Keratinocyte (primary cell): ENCODE results near the gene USP4. TPM values are rescaled to one million over a fixed set of nuclear protein-coding genes. Genes with fewer than 3 reads are reported as not detected.

Experiments used
- DNase-seq: peaks from one replicate; pipeline ENCODE4 v3.0.0-alpha.2; 2011; ENCODE audit warnings: low read depth, missing footprints, low spot score
- FAIRE-seq: peaks from 2 replicates; lab custom pipeline; 2011; peaks lifted over from hg19 to GRCh38; lab: Jason Lieb, UNC
- H2AFZ ChIP-seq: 2 replicates; pipeline ENCODE4 v1.6.0; 2012; ENCODE audit warnings: low read length, control low read depth, inconsistent platforms; ENCODE audit not compliant: control insufficient read depth
- H3K27ac ChIP-seq: 2 replicates; pipeline ENCODE4 v1.5.1; 2011; ENCODE audit warnings: low read length; ENCODE audit not compliant: control insufficient read depth, insufficient read depth
- H3K27me3 ChIP-seq: 3 replicates; pipeline ENCODE4 v1.6.0; 2011; ENCODE audit warnings: low read length; ENCODE audit not compliant: control insufficient read depth, insufficient read depth; ENCODE audit errors: extremely low read depth
- H3K36me3 ChIP-seq, 2 experiments: 2 replicates in 1 of 2; 3 replicates in 1 of 2; pipeline ENCODE4 v1.5.1; 2011; ENCODE audit warnings: low read length in 2 of 2, mild to moderate bottlenecking in 1 of 2; ENCODE audit not compliant: control insufficient read depth in 2 of 2, insufficient read depth in 2 of 2; ENCODE audit errors: extremely low read depth in 1 of 2
- H3K4me1 ChIP-seq: 3 replicates; pipeline ENCODE4 v1.5.1; 2011; ENCODE audit warnings: low read length; ENCODE audit not compliant: control insufficient read depth, insufficient read depth; ENCODE audit errors: extremely low read depth
- H3K4me2 ChIP-seq: 3 replicates; pipeline ENCODE4 v1.6.0; 2011; ENCODE audit warnings: low read depth, low read length; ENCODE audit not compliant: control insufficient read depth, insufficient read depth; ENCODE audit errors: extremely low read depth
- H3K4me3 ChIP-seq, 3 experiments: fragments of 200-600 bp in 1 of 3; sonication (generic) in 1 of 3; 2 replicates in 2 of 3; 3 replicates in 1 of 3; pipeline ENCODE4 v1.5.1; 2011 to 2016; ENCODE audit warnings: low read length in 3 of 3, mild to moderate bottlenecking in 3 of 3, control low read depth in 2 of 3, inconsistent platforms in 1 of 3, low read depth in 1 of 3, mixed read lengths in 1 of 3, mixed run types in 1 of 3, moderate library complexity in 1 of 3; ENCODE audit not compliant: control insufficient read depth in 2 of 3, insufficient read depth in 2 of 3; ENCODE audit errors: extremely low read depth in 1 of 3
- H3K79me2 ChIP-seq: 2 replicates; pipeline ENCODE4 v1.6.0; 2012; ENCODE audit warnings: low read length; ENCODE audit not compliant: control insufficient read depth, insufficient read depth
- H3K9ac ChIP-seq: 3 replicates; pipeline ENCODE4 v1.6.0; 2011; ENCODE audit warnings: low read length; ENCODE audit not compliant: control insufficient read depth, insufficient read depth; ENCODE audit errors: extremely low read depth
- H3K9me1 ChIP-seq: 3 replicates; pipeline ENCODE4 v1.6.0; 2011; ENCODE audit warnings: low read length; ENCODE audit not compliant: control insufficient read depth, insufficient read depth; ENCODE audit errors: extremely low read depth
- H3K9me3 ChIP-seq: 2 replicates; pipeline ENCODE4 v1.5.1; 2012; ENCODE audit warnings: low read depth, low read length; ENCODE audit not compliant: control insufficient read depth
- H4K20me1 ChIP-seq: 3 replicates; pipeline ENCODE4 v1.6.0; 2011; ENCODE audit warnings: low read length; ENCODE audit not compliant: control insufficient read depth, insufficient read depth; ENCODE audit errors: extremely low read depth
- EZH2 ChIP-seq: IDR thresholded peaks from one replicate; pipeline ENCODE4 v1.6.1; 2012; ENCODE audit warnings: inconsistent platforms, mild to moderate bottlenecking, low read length, moderate library complexity
- dilution Hi-C: fragments of 300-500 bp; cut with MboI; formaldehyde crosslinking; loops from one replicate; pipeline ENCODE4 v1.7.0; 2020; ENCODE audit warnings: low sequenced_read_pairs; ENCODE audit not compliant: extremely low pct_ligation_motif_present
- polyA plus RNA-seq, 5 experiments: library from polyadenylated mRNA; depleted of rRNA in 3 of 5; stranded (reverse) in 3 of 5; stranded (forward) in 1 of 5; unstranded in 1 of 5; fragments of >200 nt; gene quantifications; 1 replicate in 1 of 5; 2 replicates in 3 of 5; 3 replicates in 1 of 5; pipeline versions ENCODE4 v1.2.1 to v1.2.3, GENCODE V29; 2011 to 2012; ENCODE audit warnings: missing spikeins in 2 of 5, low read depth in 1 of 5, low replicate concordance in 1 of 5
- TF ChIP-seq, protein P1 (sequence below), 3 experiments: IDR thresholded peaks in 1 of 3; conservative IDR thresholded peaks in 1 of 3; optimal IDR thresholded peaks in 1 of 3; 2 replicates in 2 of 3; 3 replicates in 1 of 3; pipeline versions ENCODE3 to v1.5.1; 2011; ENCODE audit warnings: low read length in 3 of 3, mild to moderate bottlenecking in 3 of 3, moderate library complexity in 2 of 3, control low read depth in 1 of 3, inconsistent platforms in 1 of 3; ENCODE audit not compliant: insufficient read depth in 2 of 3; ENCODE audit errors: extremely low read depth in 1 of 3

Gene USP4
- polyA plus RNA-seq, 1 donor (not counting 4 experiments of a cell fraction or from before 2014, with no cell fraction given): 47.8 TPM

DNA sequence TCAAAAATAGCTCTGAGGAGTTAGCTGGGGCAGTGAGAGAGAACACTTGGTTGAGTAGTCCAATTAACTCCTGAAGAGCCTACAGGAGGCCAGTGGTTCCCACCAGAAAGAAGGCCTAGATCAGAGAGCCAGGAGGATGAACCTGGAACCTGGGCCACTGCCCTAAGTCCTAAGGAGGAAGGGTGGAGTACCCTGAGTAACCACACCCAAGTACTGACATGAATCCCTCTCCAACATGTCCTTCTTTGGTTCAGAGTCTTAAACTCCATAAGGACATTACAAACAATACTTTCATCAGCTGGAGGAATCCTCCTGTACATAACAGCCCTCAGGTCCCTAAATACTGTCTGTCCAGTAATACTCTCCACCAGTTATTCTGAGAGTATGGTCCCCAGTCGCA is 37.2 kb downstream of the USP4 start:
- H3K36me3 ChIP-seq: peaks cover 38 to 49% of the 10 kb centered on the region in 2 experiments
- FAIRE-seq: no peak
- H3K27ac ChIP-seq: no peak overlapping the region
- H3K4me1 ChIP-seq: peaks cover 5% of the 10 kb centered on the region
- no peak overlapping the region for H3K4me2 ChIP-seq
- no peaks in the 10 kb centered on the region for H3K27me3 ChIP-seq
- no peaks in the 10 kb centered on the region for H3K9me1 ChIP-seq
- no peak overlapping the region for H3K9ac ChIP-seq
- TF ChIP-seq, protein P1, sequence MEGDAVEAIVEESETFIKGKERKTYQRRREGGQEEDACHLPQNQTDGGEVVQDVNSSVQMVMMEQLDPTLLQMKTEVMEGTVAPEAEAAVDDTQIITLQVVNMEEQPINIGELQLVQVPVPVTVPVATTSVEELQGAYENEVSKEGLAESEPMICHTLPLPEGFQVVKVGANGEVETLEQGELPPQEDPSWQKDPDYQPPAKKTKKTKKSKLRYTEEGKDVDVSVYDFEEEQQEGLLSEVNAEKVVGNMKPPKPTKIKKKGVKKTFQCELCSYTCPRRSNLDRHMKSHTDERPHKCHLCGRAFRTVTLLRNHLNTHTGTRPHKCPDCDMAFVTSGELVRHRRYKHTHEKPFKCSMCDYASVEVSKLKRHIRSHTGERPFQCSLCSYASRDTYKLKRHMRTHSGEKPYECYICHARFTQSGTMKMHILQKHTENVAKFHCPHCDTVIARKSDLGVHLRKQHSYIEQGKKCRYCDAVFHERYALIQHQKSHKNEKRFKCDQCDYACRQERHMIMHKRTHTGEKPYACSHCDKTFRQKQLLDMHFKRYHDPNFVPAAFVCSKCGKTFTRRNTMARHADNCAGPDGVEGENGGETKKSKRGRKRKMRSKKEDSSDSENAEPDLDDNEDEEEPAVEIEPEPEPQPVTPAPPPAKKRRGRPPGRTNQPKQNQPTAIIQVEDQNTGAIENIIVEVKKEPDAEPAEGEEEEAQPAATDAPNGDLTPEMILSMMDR (optimal IDR thresholded peaks at IDR 0.05 in 1 of 3, IDR thresholded peaks at IDR 0.05 in 1 of 3, conservative IDR thresholded peaks at IDR 0.05 in 1 of 3; ENCODE audit: extremely low read depth in 1 of 3, insufficient read depth in 2 of 3, low read length in 3 of 3): no peak
- no peak for TF ChIP-seq EZH2
- no peaks in the 10 kb centered on the region for H3K9me3 ChIP-seq
- DNase-seq: no peak
- dilution Hi-C loops: no loop called here
- H3K79me2 ChIP-seq: no peaks in the 10 kb centered on the region
- H2AFZ ChIP-seq: no peak overlapping the region
- no peak overlapping the region for H3K4me3 ChIP-seq
- no peaks in the 10 kb centered on the region for H4K20me1 ChIP-seq

DNA sequence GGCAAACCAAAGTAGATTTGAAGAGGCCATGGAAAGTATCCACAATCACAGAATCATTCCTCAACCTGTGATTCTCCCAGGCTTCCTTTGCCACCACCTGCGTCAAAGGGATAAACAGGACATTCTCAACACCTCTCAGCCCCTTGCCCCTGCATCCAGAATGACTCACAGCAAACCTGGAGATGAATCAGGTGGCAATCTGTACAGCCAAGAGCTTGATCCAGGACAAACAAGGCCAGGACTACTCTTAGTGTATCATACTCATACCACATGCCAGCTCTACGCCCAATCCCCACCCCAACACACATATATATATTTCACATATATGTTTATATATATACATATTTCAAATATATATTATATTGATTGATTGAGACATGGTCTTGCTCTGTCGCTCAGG is 39.3 kb downstream of the USP4 start:
- H3K9me3 ChIP-seq: no peaks in the 10 kb centered on the region
- dilution Hi-C loops: no loop called here
- TF ChIP-seq EZH2: no peak
- TF ChIP-seq, protein P1 (optimal IDR thresholded peaks at IDR 0.05 in 1 of 3, IDR thresholded peaks at IDR 0.05 in 1 of 3, conservative IDR thresholded peaks at IDR 0.05 in 1 of 3; ENCODE audit: extremely low read depth in 1 of 3, insufficient read depth in 2 of 3, low read length in 3 of 3): no peak
- DNase-seq (no peak), FAIRE-seq (no peak)
- no peaks in the 10 kb centered on the region for H3K9me1 ChIP-seq
- peaks cover 37 to 52% of the 10 kb centered on the region in 2 experiments for H3K36me3 ChIP-seq
- H2AFZ ChIP-seq: no peak overlapping the region
- no peaks in the 10 kb centered on the region for H3K27me3 ChIP-seq
- H3K4me1 ChIP-seq: peaks cover 15% of the 10 kb centered on the region
- no peaks in the 10 kb centered on the region for H3K79me2 ChIP-seq
- H3K27ac ChIP-seq: no peak overlapping the region
- H3K9ac ChIP-seq: no peak overlapping the region
- no peak overlapping the region for H3K4me3 ChIP-seq
- H3K4me2 ChIP-seq: no peak overlapping the region
- H4K20me1 ChIP-seq: no peaks in the 10 kb centered on the region
